Skin of body (tissue), 2 donors: ENCODE measurements around the gene PTPRM. TPM values are rescaled to one million over a fixed set of nuclear protein-coding genes. Genes with fewer than 3 reads are reported as not detected.

Source experiments
- DNase-seq: peaks from one replicate; lab custom pipeline; 2025; lab: John Stamatoyannopoulos, UW
- total RNA-seq: library from RNA; depleted of rRNA; stranded (reverse); fragments of >200 nt; gene quantifications from one replicate; pipeline ENCODE4 v1.2.3, GENCODE V29; 2014

PTPRM gene
- total RNA-seq, 1 donor from 2014 or later, result 46.3 TPM

GRCh38 chr18:7754725-7755181 lies 187.6 kb downstream of the PTPRM start:
- DNase-seq, result no peak

- DNase-seq, result no peak
Measured at GRCh38 chr18:7755753-7756475, 188.8 kb downstream of the PTPRM start.

- DNase-seq, result no peak
Measured at GRCh38 chr18:7757175-7757574, 190.1 kb downstream of the PTPRM start.

- no peak for DNase-seq
Measured at GRCh38 chr18:7758764-7759163, 191.6 kb downstream of the PTPRM start.

GRCh38 chr18:7760967-7761948 lies 194.1 kb downstream of the PTPRM start:
- DNase-seq, result no peak

GRCh38 chr18:7764405-7764804 lies 197.3 kb downstream of the PTPRM start:
- DNase-seq, result no peak

- no peak for DNase-seq
Measured at GRCh38 chr18:7766346-7766745, 199.2 kb downstream of the PTPRM start.

- DNase-seq, result no peak
Measured at GRCh38 chr18:7766817-7767216, 199.7 kb downstream of the PTPRM start.

GRCh38 chr18:7770908-7771307 lies 203.8 kb downstream of the PTPRM start:
- no peak for DNase-seq

- no peak for DNase-seq
Measured at GRCh38 chr18:7772510-7772888, 205.4 kb downstream of the PTPRM start.

GRCh38 chr18:7772951-7773350 lies 205.8 kb downstream of the PTPRM start:
- peak; percentile 46 for DNase-seq

GRCh38 chr18:7775128-7775527 lies 208.0 kb downstream of the PTPRM start:
- DNase-seq, result no peak

GRCh38 chr18:7775843-7776242 lies 208.7 kb downstream of the PTPRM start:
- DNase-seq, result no peak

- DNase-seq, result no peak
Measured at GRCh38 chr18:7778181-7778580, 211.1 kb downstream of the PTPRM start.

- no peak for DNase-seq
Measured at GRCh38 chr18:7779211-7779610, 212.1 kb downstream of the PTPRM start.

GRCh38 chr18:7784171-7784570 lies 217.1 kb downstream of the PTPRM start:
- no peak for DNase-seq

GRCh38 chr18:7786569-7786968 lies 219.5 kb downstream of the PTPRM start:
- no peak for DNase-seq

GRCh38 chr18:7787339-7787738 lies 220.2 kb downstream of the PTPRM start:
- DNase-seq, result no peak

- DNase-seq, result no peak
Measured at GRCh38 chr18:7789856-7790552, 222.9 kb downstream of the PTPRM start.

GRCh38 chr18:7793100-7793499 lies 226.0 kb downstream of the PTPRM start:
- DNase-seq, result no peak

- no peak for DNase-seq
Measured at GRCh38 chr18:7803956-7804469, 236.9 kb downstream of the PTPRM start.

- DNase-seq, result no peak
Measured at GRCh38 chr18:7805096-7805495, 238.0 kb downstream of the PTPRM start.
